GM19468 (cell line): ENCODE measurements around the gene FBLIM1.

Experiments used
- ATAC-seq: cut with Tn5 transposase; IDR thresholded peaks from one replicate; pipeline ENCODE4 v1.9.1; 2021; ENCODE audit warnings: mild to moderate bottlenecking, moderate library complexity, moderate number of reproducible peaks; ENCODE audit not compliant: unreplicated experiment; ENCODE audit errors: extremely low read depth

Gene FBLIM1

GRCh38 chr1:15758343-15758931 lies at the start of gene FBLIM1:
Gene FBLIM1, plus strand, starts transcription at chr1:15758795. Its CDS starts 6,189 bp downstream, at chr1:15764984.
- no peak for ATAC-seq

GRCh38 chr1:15709226-15709625 lies 49.4 kb upstream of the FBLIM1 start:
- ATAC-seq, result no peak

GRCh38 chr1:15712168-15712567 lies 46.4 kb upstream of the FBLIM1 start:
- no peak for ATAC-seq

- no peak for ATAC-seq
Observed at GRCh38 chr1:15714406-15715136, 44.0 kb upstream of the FBLIM1 start.

- ATAC-seq, result no peak
Observed at GRCh38 chr1:15717418-15718125, 41.0 kb upstream of the FBLIM1 start.

- ATAC-seq, result no peak
Observed at GRCh38 chr1:15718199-15718601, 40.4 kb upstream of the FBLIM1 start.

GRCh38 chr1:15719381-15720120 lies 39.0 kb upstream of the FBLIM1 start:
- ATAC-seq, result no peak

- no peak for ATAC-seq
Observed at GRCh38 chr1:15720861-15721260, 37.7 kb upstream of the FBLIM1 start.

- no peak for ATAC-seq
Observed at GRCh38 chr1:15722411-15722810, 36.2 kb upstream of the FBLIM1 start.

- ATAC-seq, result no peak
Observed at GRCh38 chr1:15722836-15723532, 35.6 kb upstream of the FBLIM1 start.

- no peak for ATAC-seq
Observed at GRCh38 chr1:15723631-15724246, 34.9 kb upstream of the FBLIM1 start.

GRCh38 chr1:15724949-15725880 lies 33.4 kb upstream of the FBLIM1 start:
- no peak for ATAC-seq

- no peak for ATAC-seq
Observed at GRCh38 chr1:15726508-15726907, 32.1 kb upstream of the FBLIM1 start.

GRCh38 chr1:15727021-15727420 lies 31.6 kb upstream of the FBLIM1 start:
- ATAC-seq, result no peak

GRCh38 chr1:15727424-15727823 lies 31.2 kb upstream of the FBLIM1 start:
- no peak for ATAC-seq

- ATAC-seq, result no peak
Observed at GRCh38 chr1:15727866-15728534, 30.6 kb upstream of the FBLIM1 start.

GRCh38 chr1:15728937-15729657 lies 29.5 kb upstream of the FBLIM1 start:
- ATAC-seq, result no peak
